HepG2 (cell line): ENCODE measurements around the gene EVL. TPM values are rescaled to one million over a fixed set of nuclear protein-coding genes. Genes with fewer than 3 reads are reported as not detected.

Experiments
- DNMT3B ChIP-seq: conservative IDR thresholded peaks from 2 replicates; pipeline ENCODE4 v1.6.1; 2016; ENCODE audit warnings: missing biosample characterization, control low read depth
- HMG20A ChIP-seq: IDR thresholded peaks from 2 replicates; pipeline ENCODE4 v1.6.1; 2016; ENCODE audit warnings: borderline replicate concordance
- HOXA3 ChIP-seq: sonication (generic); formaldehyde crosslinking; IDR thresholded peaks from 2 replicates; pipeline ENCODE4 v1.5.0; 2020; ENCODE audit warnings: missing genetic modification reagents
- PITX1 ChIP-seq: sonication (generic); formaldehyde crosslinking; IDR thresholded peaks from 2 replicates; pipeline ENCODE4 v1.5.1; 2020; ENCODE audit warnings: mild to moderate bottlenecking, missing genetic modification reagents
- RAD21 ChIP-seq: fragments of 450-650 bp; formaldehyde crosslinking; IDR thresholded peaks from 2 replicates; pipeline ENCODE4 v1.5.0; 2020; ENCODE audit warnings: mild to moderate bottlenecking
- SMC3 ChIP-seq: IDR thresholded peaks from 2 replicates; pipeline ENCODE4 v1.6.1; 2011; ENCODE audit warnings: low read length, improper control_type of control experiment
- ZFY ChIP-seq: sonication (generic); formaldehyde crosslinking; IDR thresholded peaks from 2 replicates; pipeline ENCODE4 v1.4.0; 2020; ENCODE audit warnings: missing genetic modification reagents
- ZNF768 ChIP-seq: sonication (generic); formaldehyde crosslinking; IDR thresholded peaks from 2 replicates; pipeline ENCODE4 v1.4.0; 2020; ENCODE audit warnings: missing genetic modification reagents
- polyA plus RNA-seq, 8 experiments: library from polyadenylated mRNA; depleted of rRNA in 3 of 8; stranded (reverse) in 7 of 8; unstranded in 1 of 8; fragments of >200 nt; fragmentation: Illumina TruSeq in 4 of 8; extraction: Trizol in 4 of 8; gene quantifications; 2 replicates each; pipeline versions ENCODE4 v1.2.1 to v1.2.3, GENCODE V29; 2011 to 2016; ENCODE audit warnings: low read depth in 4 of 8, missing spikeins in 1 of 8, mixed read lengths in 1 of 8; ENCODE audit not compliant: insufficient read depth in 1 of 8
- total RNA-seq, 5 experiments: library from RNA; depleted of rRNA; stranded (reverse); fragments of >200 nt; fragmentation: Illumina TruSeq; extraction: Trizol; gene quantifications; 2 replicates each; pipeline ENCODE4 v1.2.3, GENCODE V29; 2016; ENCODE audit warnings: low read depth in 1 of 5
- TF ChIP-seq, protein P1 (sequence below): sonication (generic); formaldehyde crosslinking; IDR thresholded peaks from 2 replicates; pipeline ENCODE4 v1.4.0; 2020; ENCODE audit warnings: missing genetic modification reagents
- TF ChIP-seq, protein P2 (sequence below): sonication (generic); formaldehyde crosslinking; conservative IDR thresholded peaks from 2 replicates; pipeline ENCODE4 v1.4.0; 2020; ENCODE audit warnings: missing genetic modification reagents
- TF ChIP-seq, protein P3 (sequence below): sonication (generic); formaldehyde crosslinking; IDR thresholded peaks from 2 replicates; pipeline ENCODE4 v1.5.0; 2020; ENCODE audit warnings: mild to moderate bottlenecking, missing genetic modification reagents, moderate library complexity
- TF ChIP-seq, protein P4 (sequence below): sonication (generic); formaldehyde crosslinking; IDR thresholded peaks from 2 replicates; pipeline ENCODE4 v1.4.0; 2020; ENCODE audit warnings: missing genetic modification reagents
- TF ChIP-seq, protein P5 (sequence below), 2 experiments: sonication (generic) in 1 of 2; formaldehyde crosslinking in 1 of 2; IDR thresholded peaks; 2 replicates each; pipeline versions ENCODE4 v1.6.1 to v1.9.0; 2014 to 2022; ENCODE audit warnings: antibody characterized with exemption in 1 of 2, borderline replicate concordance in 1 of 2, inconsistent platforms in 1 of 2, low read depth in 1 of 2, missing genetic modification reagents in 1 of 2

EVL gene
- total and polyA plus RNA-seq, 2 of the 13 experiments (the other 11 are each of a cell fraction or from before 2014, with no cell fraction given): 15.1 to 31.2 TPM

DNA sequence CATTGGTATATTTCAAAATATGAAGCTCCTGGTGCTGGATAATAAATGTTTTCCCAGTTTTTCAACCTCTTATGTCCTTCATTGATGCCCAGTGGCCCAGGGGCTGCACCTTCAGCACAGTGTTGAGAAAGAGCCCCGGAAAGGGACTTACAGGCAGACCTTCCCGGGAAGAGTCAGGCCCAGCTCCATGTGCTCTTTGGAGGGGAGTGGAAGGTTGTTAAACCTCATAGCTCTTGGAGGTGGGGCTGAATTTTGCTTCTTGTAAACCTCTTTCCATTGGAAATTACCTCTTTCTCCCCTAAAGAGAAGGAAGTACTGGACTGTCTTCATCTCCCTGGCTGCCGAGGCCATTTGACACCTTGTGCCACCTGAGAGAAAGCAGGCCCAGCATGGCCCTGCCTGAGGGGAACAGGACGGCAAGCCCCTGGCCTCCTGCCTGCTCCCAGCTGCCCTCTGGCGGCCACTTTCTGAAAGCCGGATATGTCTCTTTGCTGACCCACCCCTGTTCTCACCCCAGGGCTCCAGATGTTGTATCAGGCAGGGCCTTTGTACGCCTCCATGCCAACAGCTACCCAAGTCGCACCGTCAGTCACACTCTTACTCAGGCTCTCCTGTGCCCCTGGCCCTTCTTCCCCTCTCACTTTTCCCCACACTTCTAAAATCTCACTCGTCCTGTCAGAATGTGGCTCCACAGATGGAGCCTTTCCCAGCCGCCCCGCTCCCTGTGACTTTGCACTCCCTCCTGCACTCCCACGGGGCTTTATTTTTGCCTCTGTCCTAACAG is 43.0 kb downstream of the EVL start (continued):
- TF ChIP-seq, protein P1, sequence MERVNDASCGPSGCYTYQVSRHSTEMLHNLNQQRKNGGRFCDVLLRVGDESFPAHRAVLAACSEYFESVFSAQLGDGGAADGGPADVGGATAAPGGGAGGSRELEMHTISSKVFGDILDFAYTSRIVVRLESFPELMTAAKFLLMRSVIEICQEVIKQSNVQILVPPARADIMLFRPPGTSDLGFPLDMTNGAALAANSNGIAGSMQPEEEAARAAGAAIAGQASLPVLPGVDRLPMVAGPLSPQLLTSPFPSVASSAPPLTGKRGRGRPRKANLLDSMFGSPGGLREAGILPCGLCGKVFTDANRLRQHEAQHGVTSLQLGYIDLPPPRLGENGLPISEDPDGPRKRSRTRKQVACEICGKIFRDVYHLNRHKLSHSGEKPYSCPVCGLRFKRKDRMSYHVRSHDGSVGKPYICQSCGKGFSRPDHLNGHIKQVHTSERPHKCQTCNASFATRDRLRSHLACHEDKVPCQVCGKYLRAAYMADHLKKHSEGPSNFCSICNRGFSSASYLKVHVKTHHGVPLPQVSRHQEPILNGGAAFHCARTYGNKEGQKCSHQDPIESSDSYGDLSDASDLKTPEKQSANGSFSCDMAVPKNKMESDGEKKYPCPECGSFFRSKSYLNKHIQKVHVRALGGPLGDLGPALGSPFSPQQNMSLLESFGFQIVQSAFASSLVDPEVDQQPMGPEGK: 0 out of 2 replicates have a peak, but pooled peaks have one; percentile 29
- TF ChIP-seq, protein P2, sequence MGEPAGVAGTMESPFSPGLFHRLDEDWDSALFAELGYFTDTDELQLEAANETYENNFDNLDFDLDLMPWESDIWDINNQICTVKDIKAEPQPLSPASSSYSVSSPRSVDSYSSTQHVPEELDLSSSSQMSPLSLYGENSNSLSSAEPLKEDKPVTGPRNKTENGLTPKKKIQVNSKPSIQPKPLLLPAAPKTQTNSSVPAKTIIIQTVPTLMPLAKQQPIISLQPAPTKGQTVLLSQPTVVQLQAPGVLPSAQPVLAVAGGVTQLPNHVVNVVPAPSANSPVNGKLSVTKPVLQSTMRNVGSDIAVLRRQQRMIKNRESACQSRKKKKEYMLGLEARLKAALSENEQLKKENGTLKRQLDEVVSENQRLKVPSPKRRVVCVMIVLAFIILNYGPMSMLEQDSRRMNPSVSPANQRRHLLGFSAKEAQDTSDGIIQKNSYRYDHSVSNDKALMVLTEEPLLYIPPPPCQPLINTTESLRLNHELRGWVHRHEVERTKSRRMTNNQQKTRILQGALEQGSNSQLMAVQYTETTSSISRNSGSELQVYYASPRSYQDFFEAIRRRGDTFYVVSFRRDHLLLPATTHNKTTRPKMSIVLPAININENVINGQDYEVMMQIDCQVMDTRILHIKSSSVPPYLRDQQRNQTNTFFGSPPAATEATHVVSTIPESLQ (CRISPR knock-in tag): no peak
- TF ChIP-seq ZNF768 (CRISPR knock-in tag) (peak; percentile 20; the same call in 1 of the 2 replicates), PITX1 (CRISPR knock-in tag) (peak; percentile 27; the same call in 1 of the 2 replicates), HMG20A (CRISPR knock-in tag) (no peak), SMC3 (peak; percentile 73), HOXA3 (0 out of 2 replicates have a peak, but pooled peaks have one; percentile 17), RAD21 (CRISPR knock-in tag) (peak; percentile 88), ZFY (CRISPR knock-in tag) (peak; percentile 48; the same call in 1 of the 2 replicates), DNMT3B (CRISPR knock-in tag) (no peak)
- TF ChIP-seq, protein P3, sequence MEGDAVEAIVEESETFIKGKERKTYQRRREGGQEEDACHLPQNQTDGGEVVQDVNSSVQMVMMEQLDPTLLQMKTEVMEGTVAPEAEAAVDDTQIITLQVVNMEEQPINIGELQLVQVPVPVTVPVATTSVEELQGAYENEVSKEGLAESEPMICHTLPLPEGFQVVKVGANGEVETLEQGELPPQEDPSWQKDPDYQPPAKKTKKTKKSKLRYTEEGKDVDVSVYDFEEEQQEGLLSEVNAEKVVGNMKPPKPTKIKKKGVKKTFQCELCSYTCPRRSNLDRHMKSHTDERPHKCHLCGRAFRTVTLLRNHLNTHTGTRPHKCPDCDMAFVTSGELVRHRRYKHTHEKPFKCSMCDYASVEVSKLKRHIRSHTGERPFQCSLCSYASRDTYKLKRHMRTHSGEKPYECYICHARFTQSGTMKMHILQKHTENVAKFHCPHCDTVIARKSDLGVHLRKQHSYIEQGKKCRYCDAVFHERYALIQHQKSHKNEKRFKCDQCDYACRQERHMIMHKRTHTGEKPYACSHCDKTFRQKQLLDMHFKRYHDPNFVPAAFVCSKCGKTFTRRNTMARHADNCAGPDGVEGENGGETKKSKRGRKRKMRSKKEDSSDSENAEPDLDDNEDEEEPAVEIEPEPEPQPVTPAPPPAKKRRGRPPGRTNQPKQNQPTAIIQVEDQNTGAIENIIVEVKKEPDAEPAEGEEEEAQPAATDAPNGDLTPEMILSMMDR (CRISPR knock-in tag): peak; percentile 91
- TF ChIP-seq, protein P4, sequence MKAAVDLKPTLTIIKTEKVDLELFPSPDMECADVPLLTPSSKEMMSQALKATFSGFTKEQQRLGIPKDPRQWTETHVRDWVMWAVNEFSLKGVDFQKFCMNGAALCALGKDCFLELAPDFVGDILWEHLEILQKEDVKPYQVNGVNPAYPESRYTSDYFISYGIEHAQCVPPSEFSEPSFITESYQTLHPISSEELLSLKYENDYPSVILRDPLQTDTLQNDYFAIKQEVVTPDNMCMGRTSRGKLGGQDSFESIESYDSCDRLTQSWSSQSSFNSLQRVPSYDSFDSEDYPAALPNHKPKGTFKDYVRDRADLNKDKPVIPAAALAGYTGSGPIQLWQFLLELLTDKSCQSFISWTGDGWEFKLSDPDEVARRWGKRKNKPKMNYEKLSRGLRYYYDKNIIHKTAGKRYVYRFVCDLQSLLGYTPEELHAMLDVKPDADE (CRISPR knock-in tag): no peak
- TF ChIP-seq, protein P5, sequence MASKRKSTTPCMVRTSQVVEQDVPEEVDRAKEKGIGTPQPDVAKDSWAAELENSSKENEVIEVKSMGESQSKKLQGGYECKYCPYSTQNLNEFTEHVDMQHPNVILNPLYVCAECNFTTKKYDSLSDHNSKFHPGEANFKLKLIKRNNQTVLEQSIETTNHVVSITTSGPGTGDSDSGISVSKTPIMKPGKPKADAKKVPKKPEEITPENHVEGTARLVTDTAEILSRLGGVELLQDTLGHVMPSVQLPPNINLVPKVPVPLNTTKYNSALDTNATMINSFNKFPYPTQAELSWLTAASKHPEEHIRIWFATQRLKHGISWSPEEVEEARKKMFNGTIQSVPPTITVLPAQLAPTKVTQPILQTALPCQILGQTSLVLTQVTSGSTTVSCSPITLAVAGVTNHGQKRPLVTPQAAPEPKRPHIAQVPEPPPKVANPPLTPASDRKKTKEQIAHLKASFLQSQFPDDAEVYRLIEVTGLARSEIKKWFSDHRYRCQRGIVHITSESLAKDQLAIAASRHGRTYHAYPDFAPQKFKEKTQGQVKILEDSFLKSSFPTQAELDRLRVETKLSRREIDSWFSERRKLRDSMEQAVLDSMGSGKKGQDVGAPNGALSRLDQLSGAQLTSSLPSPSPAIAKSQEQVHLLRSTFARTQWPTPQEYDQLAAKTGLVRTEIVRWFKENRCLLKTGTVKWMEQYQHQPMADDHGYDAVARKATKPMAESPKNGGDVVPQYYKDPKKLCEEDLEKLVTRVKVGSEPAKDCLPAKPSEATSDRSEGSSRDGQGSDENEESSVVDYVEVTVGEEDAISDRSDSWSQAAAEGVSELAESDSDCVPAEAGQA (IDR thresholded peaks at IDR 0.05; ENCODE audit: low read depth): no peak
- TF ChIP-seq, protein P5 (CRISPR knock-in tag; IDR thresholded peaks at IDR 0.05; ENCODE audit: borderline replicate concordance): no peak
